Endothelial cell (in vitro differentiated cells): Measurements from ENCODE around the gene MPP1. TPM values are rescaled to one million over a fixed set of nuclear protein-coding genes. Genes with fewer than 3 reads are reported as not detected.

ENCODE experiments used
- DNase-seq: peaks from one replicate; pipeline ENCODE4 v3.0.0; 2021; ENCODE audit warnings: low spot score
- H3K27ac Mint-ChIP-seq: one replicate; pipeline ENCODE4 v1.8.0; 2021; ENCODE audit warnings: mixed read lengths, inconsistent platforms; ENCODE audit not compliant: unreplicated experiment
- H3K27me3 Mint-ChIP-seq: one replicate; pipeline ENCODE4 v1.8.0; 2021; ENCODE audit warnings: mild to moderate bottlenecking, moderate library complexity, mixed read lengths, inconsistent platforms; ENCODE audit not compliant: unreplicated experiment
- H3K36me3 Mint-ChIP-seq: one replicate; pipeline ENCODE4 v1.8.0; 2021; ENCODE audit warnings: mild to moderate bottlenecking, low read depth, mixed read lengths, inconsistent platforms; ENCODE audit not compliant: unreplicated experiment
- H3K4me1 Mint-ChIP-seq: one replicate; pipeline ENCODE4 v1.8.0; 2021; ENCODE audit warnings: mild to moderate bottlenecking, mixed read lengths, inconsistent platforms; ENCODE audit not compliant: unreplicated experiment
- H3K4me3 Mint-ChIP-seq: one replicate; pipeline ENCODE4 v1.8.0; 2021; ENCODE audit warnings: mild to moderate bottlenecking, mixed read lengths, inconsistent platforms; ENCODE audit not compliant: unreplicated experiment
- H3K9me3 Mint-ChIP-seq: one replicate; pipeline ENCODE4 v1.8.0; 2021; ENCODE audit warnings: mixed read lengths, inconsistent platforms; ENCODE audit not compliant: unreplicated experiment
- total RNA-seq: library from RNA; stranded (reverse); fragmentation: NEBNext Ultra II Directional; extraction: Animal tissue kit (Norgen Biotek cat#: 25700); gene quantifications from one replicate; pipeline ENCODE4 v1.2.1, GENCODE V29; 2021; ENCODE audit not compliant: unreplicated experiment
- TF ChIP-seq, protein P1 (sequence below): fragments of 200-600 bp; sonication (generic); IDR thresholded peaks from one replicate; pipeline ENCODE4 v1.5.0; 2021; ENCODE audit warnings: antibody characterized with exemption; ENCODE audit not compliant: unreplicated experiment

Gene MPP1
- total RNA-seq, 1 donor from 2014 or later, result 11.3 TPM

DNA sequence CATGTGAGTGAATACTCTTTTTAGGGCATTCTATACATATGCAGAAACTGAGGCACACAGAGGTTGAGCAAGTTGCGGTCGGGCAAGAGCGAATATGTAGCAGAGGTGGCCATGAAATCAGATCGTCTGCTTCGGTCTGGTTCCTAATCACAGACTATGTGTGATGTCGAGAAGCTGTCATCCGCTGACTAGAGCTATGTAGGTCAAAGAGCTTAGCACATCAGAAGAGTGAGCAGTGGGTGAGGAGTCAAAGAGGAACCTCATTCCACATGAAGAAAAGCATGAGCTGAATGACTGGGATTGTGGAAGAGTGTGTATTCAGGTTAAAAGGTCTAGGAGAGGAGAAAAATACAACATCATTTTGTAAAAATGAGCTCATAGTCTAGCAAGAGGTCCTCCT lies 73.4 kb downstream of the MPP1 start:
- Mint-ChIP-seq H3K9me3 (no peaks in the 10 kb centered on the region), H3K36me3 (no peaks in the 10 kb centered on the region), H3K4me3 (no peak overlapping the region), H3K27ac (no peak overlapping the region), H3K4me1 (peaks cover 27% of the 10 kb centered on the region), H3K27me3 (peaks cover 3% of the 10 kb centered on the region)
- TF ChIP-seq, protein P1, sequence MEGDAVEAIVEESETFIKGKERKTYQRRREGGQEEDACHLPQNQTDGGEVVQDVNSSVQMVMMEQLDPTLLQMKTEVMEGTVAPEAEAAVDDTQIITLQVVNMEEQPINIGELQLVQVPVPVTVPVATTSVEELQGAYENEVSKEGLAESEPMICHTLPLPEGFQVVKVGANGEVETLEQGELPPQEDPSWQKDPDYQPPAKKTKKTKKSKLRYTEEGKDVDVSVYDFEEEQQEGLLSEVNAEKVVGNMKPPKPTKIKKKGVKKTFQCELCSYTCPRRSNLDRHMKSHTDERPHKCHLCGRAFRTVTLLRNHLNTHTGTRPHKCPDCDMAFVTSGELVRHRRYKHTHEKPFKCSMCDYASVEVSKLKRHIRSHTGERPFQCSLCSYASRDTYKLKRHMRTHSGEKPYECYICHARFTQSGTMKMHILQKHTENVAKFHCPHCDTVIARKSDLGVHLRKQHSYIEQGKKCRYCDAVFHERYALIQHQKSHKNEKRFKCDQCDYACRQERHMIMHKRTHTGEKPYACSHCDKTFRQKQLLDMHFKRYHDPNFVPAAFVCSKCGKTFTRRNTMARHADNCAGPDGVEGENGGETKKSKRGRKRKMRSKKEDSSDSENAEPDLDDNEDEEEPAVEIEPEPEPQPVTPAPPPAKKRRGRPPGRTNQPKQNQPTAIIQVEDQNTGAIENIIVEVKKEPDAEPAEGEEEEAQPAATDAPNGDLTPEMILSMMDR, result no peak
- DNase-seq, result no peak

DNA sequence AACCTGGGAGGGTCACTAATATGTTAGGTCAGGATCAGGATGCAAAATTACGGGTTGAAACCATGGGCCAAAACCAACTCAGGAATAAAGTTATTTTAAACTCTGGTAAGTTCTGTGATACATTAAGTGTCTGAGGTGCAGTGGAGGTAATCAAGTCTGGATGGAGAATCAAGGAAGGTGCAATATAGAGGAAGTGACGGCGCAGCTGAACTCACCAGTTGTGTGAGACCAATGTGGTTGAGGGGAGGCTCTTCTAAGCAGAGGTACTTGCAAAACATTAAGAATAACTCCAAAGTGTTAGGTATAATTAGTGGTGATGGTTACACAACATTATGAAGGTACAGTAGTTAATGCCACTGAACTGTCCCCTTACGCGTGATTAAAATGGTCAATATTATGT lies 74.1 kb downstream of the MPP1 start:
- no peaks in the 10 kb centered on the region for H3K9me3 Mint-ChIP-seq
- peaks cover 3% of the 10 kb centered on the region for H3K27me3 Mint-ChIP-seq
- H3K36me3 Mint-ChIP-seq, result no peaks in the 10 kb centered on the region
- H3K4me3 Mint-ChIP-seq, result no peak overlapping the region
- H3K27ac Mint-ChIP-seq, result no peak overlapping the region
- peaks cover 27% of the 10 kb centered on the region for H3K4me1 Mint-ChIP-seq
- DNase-seq, result no peak
- TF ChIP-seq, protein P1, result no peak

DNA sequence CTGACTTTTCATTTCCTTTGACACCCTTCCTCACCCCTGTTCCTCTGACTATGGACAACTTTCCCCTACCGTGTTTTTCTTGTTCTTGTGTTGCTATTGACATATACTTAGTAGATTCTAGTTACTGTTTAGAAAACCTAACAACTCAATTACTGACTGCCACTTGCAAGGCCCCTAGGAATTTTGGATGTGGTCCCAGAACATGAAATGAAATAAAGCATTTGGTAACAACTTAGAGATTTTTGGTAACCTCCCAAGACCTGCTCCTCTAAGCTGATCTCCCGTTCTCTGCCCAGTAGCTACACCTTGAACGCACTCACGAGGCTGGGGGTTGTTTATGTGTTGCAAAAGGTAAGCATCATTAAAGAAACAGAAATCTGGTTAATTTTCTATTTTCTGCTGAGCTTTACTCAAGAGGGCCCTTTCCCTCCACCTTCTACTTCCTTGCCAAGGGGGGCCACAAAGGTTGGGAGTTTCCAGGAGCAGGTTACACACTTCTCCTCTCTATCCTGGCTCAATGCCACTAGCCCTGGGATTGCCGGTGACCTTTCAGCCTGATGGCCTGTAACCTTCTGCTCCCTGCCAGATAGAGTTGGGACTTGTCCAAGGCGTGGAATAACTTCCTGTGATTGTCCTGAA lies 74.9 kb downstream of the MPP1 start:
- TF ChIP-seq, protein P1, result no peak
- no peaks in the 10 kb centered on the region for H3K9me3 Mint-ChIP-seq
- H3K4me3 Mint-ChIP-seq, result no peak overlapping the region
- peaks cover 3% of the 10 kb centered on the region for H3K27me3 Mint-ChIP-seq
- H3K36me3 Mint-ChIP-seq, result no peaks in the 10 kb centered on the region
- no peak for DNase-seq
- H3K4me1 Mint-ChIP-seq, result peaks cover 23% of the 10 kb centered on the region
- no peak overlapping the region for H3K27ac Mint-ChIP-seq

DNA sequence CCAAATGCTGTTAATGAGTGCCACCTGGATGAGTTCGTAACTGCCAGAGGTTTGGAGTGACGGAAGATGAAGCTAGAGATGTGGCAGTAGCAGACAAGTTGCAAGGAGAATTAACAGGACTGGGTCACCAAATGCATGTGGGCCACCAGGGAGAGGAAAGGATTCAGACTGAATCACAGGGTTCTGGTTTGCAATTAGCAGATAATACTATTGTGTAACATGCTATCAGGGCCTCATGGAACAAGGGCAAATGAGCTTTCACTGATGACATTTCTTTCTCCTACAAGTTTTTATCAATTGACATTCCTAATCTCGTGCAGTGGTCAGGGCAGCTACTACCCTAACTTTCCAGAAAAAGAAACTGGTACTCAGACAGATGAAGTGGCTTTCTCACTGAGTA lies 75.8 kb downstream of the MPP1 start:
- Mint-ChIP-seq H3K4me3 (no peak overlapping the region), H3K27me3 (peaks cover 3% of the 10 kb centered on the region), H3K9me3 (no peaks in the 10 kb centered on the region), H3K4me1 (peaks cover 20% of the 10 kb centered on the region), H3K27ac (no peak overlapping the region), H3K36me3 (no peaks in the 10 kb centered on the region)
- TF ChIP-seq, protein P1, result no peak
- no peak for DNase-seq

Other genes starting within 250 kb of the MPP1 start
- not detected for gene CTAG1A, start 220.4 kb downstream of the MPP1 start, total RNA-seq
- gene CTAG1B, start 186.2 kb downstream of the MPP1 start, total RNA-seq, result not detected
- not detected for gene CTAG2, start 151.9 kb downstream of the MPP1 start, total RNA-seq
- 0.90 TPM for gene GAB3, start 54.4 kb downstream of the MPP1 start, total RNA-seq
- 28.5 TPM for gene DKC1, start 42.6 kb downstream of the MPP1 start, total RNA-seq
- gene SMIM9, start 29.2 kb upstream of the MPP1 start, total RNA-seq, result not detected
- 24.4 TPM for gene F8A1, start 80.9 kb upstream of the MPP1 start, total RNA-seq
- gene F8, start 217.2 kb upstream of the MPP1 start, total RNA-seq, result 4.5 TPM
- 54.5 TPM for gene FUNDC2, start 221.4 kb upstream of the MPP1 start, total RNA-seq